T-helper 2 cell treated with Interferon-gamma antibody and Interleukin-4, amounts not matched to agents 100 ng/mL and 5 ng/mL, for 36 hours (primary cell): ENCODE results near the gene C16orf92. TPM values are rescaled to one million over a fixed set of nuclear protein-coding genes. Genes with fewer than 3 reads are reported as not detected.

Experiments
- total RNA-seq: library from RNA; stranded (reverse); gene quantifications from 2 replicates; pipeline ENCODE4 v1.2.3, GENCODE V29; 2022

C16orf92 gene
- total RNA-seq, 1 donor from 2014 or later = not detected

Other genes with a start within 250 kb of the C16orf92 start
- gene ZG16, start 244.9 kb upstream of the C16orf92 start, total RNA-seq = not detected in 2 replicates
- gene KIF22, start 232.4 kb upstream of the C16orf92 start, total RNA-seq = 168 and 169 TPM in 2 replicates
- gene MAZ, start 216.7 kb upstream of the C16orf92 start, total RNA-seq = 462 and 468 TPM in 2 replicates
- gene PRRT2, start 211.0 kb upstream of the C16orf92 start, total RNA-seq = 0.95 and 1.1 TPM in 2 replicates
- gene PAGR1, start 207.0 kb upstream of the C16orf92 start, total RNA-seq = 29.6 and 32.4 TPM in 2 replicates
- gene MVP, start 202.7 kb upstream of the C16orf92 start, total RNA-seq = 159 and 160 TPM in 2 replicates
- gene CDIPT, start 160.0 kb upstream of the C16orf92 start, total RNA-seq = 60.2 and 61.4 TPM in 2 replicates
- gene SEZ6L2, start 123.6 kb upstream of the C16orf92 start, total RNA-seq = not detected in 2 replicates
- gene ASPHD1, start 122.7 kb upstream of the C16orf92 start, total RNA-seq = 0.16 TPM in 1 of 2 replicates, not detected in the other
- 34.0 and 36.1 TPM in 2 replicates for gene KCTD13, start 97.0 kb upstream of the C16orf92 start, total RNA-seq
- gene TMEM219, start 61.1 kb upstream of the C16orf92 start, total RNA-seq = 55.9 and 56.1 TPM in 2 replicates
- gene TAOK2, start 49.3 kb upstream of the C16orf92 start, total RNA-seq = 44.2 and 45.3 TPM in 2 replicates
- gene HIRIP3, start 27.6 kb upstream of the C16orf92 start, total RNA-seq = 43.0 and 48.2 TPM in 2 replicates
- gene INO80E, start 27.0 kb upstream of the C16orf92 start, total RNA-seq = 103 and 106 TPM in 2 replicates
- gene DOC2A, start 12.2 kb upstream of the C16orf92 start, total RNA-seq = 0.25 TPM in 1 of 2 replicates, not detected in the other
- 2.7 and 3.6 TPM in 2 replicates for gene TLCD3B, start 8.1 kb downstream of the C16orf92 start, total RNA-seq
- gene ALDOA, start 42.6 kb downstream of the C16orf92 start, total RNA-seq = 1,452 and 1,473 TPM in 2 replicates
- gene PPP4C, start 52.8 kb downstream of the C16orf92 start, total RNA-seq = 140 and 145 TPM in 2 replicates
- gene TBX6, start 68.7 kb downstream of the C16orf92 start, total RNA-seq = 0.89 and 1.0 TPM in 2 replicates
- gene YPEL3, start 73.0 kb downstream of the C16orf92 start, total RNA-seq = 30.6 and 32.8 TPM in 2 replicates
- gene GDPD3, start 90.3 kb downstream of the C16orf92 start, total RNA-seq = 7.7 and 8.7 TPM in 2 replicates
- 52.8 and 61.6 TPM in 2 replicates for gene MAPK3, start 100.0 kb downstream of the C16orf92 start, total RNA-seq
- gene CORO1A, start 160.4 kb downstream of the C16orf92 start, total RNA-seq = 1,841 and 1,902 TPM in 2 replicates
- 168 and 178 TPM in 2 replicates for gene BOLA2B, start 170.5 kb downstream of the C16orf92 start, total RNA-seq
- gene SLX1A, start 170.7 kb downstream of the C16orf92 start, total RNA-seq = 65.6 and 102 TPM in 2 replicates
- 29.5 and 37.5 TPM in 2 replicates for gene SULT1A3, start 176.1 kb downstream of the C16orf92 start, total RNA-seq
- gene NPIPB13, start 225.3 kb downstream of the C16orf92 start, total RNA-seq = 15.1 and 23.7 TPM in 2 replicates